Measurements from ENCODE around the gene COL1A2. TPM values are rescaled to one million over a fixed set of nuclear protein-coding genes. Genes with fewer than 3 reads are reported as not detected.

COL1A2 gene
- total RNA-seq, 1 donor from 2014 or later, result 3.9 TPM

- intact Hi-C loops (cut with micrococcal nuclease), result no loop called here
Observed at GRCh38 chr7:94476251-94476840, 81.7 kb downstream of the COL1A2 start.

DNA sequence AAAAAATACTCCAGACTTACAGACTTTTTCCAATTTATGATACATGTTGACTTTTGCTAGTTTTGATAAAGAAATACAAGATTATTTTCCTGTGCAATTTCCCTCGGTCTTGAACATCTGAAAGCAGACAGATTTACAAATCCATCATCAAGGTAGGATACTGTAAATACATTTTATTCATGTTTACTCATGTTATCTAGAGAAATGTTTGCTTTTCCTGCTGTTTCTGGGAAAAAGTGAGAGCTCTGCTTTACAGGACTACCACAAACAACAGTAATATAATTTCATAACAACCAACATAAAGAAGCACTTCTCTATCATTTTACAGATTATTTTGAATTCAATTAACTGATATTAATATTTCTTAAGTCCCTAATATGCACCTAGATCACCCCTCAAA lies 83.2 kb downstream of the COL1A2 start:
- intact Hi-C loops (cut with micrococcal nuclease), result no loop called here

DNA sequence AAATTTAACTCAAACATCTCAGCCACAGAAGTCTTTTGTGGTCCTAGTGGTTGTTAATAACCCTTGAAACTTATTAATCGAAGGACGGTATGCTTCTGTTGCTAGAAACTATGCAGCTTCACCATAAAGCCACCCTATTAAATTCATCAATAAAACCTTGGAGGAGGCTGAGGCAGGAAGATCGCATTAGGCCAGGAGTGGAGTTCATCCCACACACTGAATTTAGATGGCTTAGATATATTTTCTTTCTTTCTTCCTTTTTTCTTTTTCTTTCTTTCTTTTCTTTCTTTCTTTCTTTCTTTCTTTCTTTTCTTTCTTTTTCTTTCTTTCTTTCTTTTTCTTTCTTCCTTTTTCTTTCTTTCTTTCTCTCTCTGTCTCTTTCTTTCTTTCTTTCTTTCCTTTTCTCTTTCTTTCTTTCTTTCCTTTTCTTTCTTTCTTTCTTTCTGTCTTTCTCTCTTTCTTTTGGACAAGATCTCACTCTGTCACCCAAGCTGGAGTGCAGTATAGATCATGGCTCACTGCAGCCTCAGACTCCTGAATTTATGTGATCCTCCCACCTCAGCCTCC lies 84.0 kb downstream of the COL1A2 start:
- intact Hi-C loops (cut with micrococcal nuclease), result no loop called here

Other genes starting within 250 kb of the COL1A2 start
- gene CASD1, start 114.9 kb downstream of the COL1A2 start, total RNA-seq, result 14.6 and 15.9 TPM in 2 replicates

All from T-helper 1 cell treated with Interleukin-12 subunit alpha and Interleukin-12 subunit beta and Interleukin-4 antibody, amounts not matched to agents 30 ng/mL and 1 ng/mL, for 36 hours (primary cell).